ENCODE measurements around the gene SMCP. TPM values are rescaled to one million over a fixed set of nuclear protein-coding genes. Genes with fewer than 3 reads are reported as not detected.

SMCP gene
- total RNA-seq, 1 experiment from 2014 or later = not detected

- TF ChIP-seq, protein P1, sequence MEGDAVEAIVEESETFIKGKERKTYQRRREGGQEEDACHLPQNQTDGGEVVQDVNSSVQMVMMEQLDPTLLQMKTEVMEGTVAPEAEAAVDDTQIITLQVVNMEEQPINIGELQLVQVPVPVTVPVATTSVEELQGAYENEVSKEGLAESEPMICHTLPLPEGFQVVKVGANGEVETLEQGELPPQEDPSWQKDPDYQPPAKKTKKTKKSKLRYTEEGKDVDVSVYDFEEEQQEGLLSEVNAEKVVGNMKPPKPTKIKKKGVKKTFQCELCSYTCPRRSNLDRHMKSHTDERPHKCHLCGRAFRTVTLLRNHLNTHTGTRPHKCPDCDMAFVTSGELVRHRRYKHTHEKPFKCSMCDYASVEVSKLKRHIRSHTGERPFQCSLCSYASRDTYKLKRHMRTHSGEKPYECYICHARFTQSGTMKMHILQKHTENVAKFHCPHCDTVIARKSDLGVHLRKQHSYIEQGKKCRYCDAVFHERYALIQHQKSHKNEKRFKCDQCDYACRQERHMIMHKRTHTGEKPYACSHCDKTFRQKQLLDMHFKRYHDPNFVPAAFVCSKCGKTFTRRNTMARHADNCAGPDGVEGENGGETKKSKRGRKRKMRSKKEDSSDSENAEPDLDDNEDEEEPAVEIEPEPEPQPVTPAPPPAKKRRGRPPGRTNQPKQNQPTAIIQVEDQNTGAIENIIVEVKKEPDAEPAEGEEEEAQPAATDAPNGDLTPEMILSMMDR (IDR thresholded peaks at IDR 0.05) = no peak
- TF ChIP-seq REST (IDR thresholded peaks at IDR 0.05; ENCODE audit: insufficient read depth in 1 of 2, low read depth in 2 of 2, low read length in 1 of 2) (no peak), TCF7L2 (IDR thresholded peaks at IDR 0.05; ENCODE audit: low read depth, low read length) (no peak), SIN3A (IDR thresholded peaks at IDR 0.05; ENCODE audit: borderline replicate concordance, insufficient read depth, low read depth, low read length) (no peak), POLR2AphosphoS5 (IDR thresholded peaks at IDR 0.05; ENCODE audit: low read depth, low read length) (no peak)
- Histone ChIP-seq H3K9me3 (ENCODE audit: control insufficient read depth, insufficient read depth, low read depth, low read length) (no peaks in the 10 kb centered on the region), H3K27me3 (ENCODE audit: control insufficient read depth, insufficient read depth, low read length) (no peaks in the 10 kb centered on the region), H3K36me3 (ENCODE audit: control insufficient read depth, insufficient read depth, low read length) (no peaks in the 10 kb centered on the region), H3K4me1 (ENCODE audit: control insufficient read depth, insufficient read depth, low read length) (no peaks in the 10 kb centered on the region), H3K4me3 (ENCODE audit: low read depth in 2 of 2, low read length in 2 of 2) (no peak overlapping the region), H3K27ac (ENCODE audit: low read length) (no peak overlapping the region)
- in situ Hi-C loops (cut with HindIII; ENCODE audit: low pct_unique_long_range_greater_than_20kb, low sequenced_read_pairs) (no loop called here), intact Hi-C loops (cut with micrococcal nuclease; ENCODE audit: unreplicated experiment) (no loop called here)
- ATAC-seq (no peak), DNase-seq (ENCODE audit: low read depth, low spot score) (no peak)
- no TSS peak for BruUV-seq (replicated peaks)
- CTCF ChIA-PET = interaction anchor here (0.6 kb wide), 1 partner anchor 1204 kb away, joined by 3 read pairs; no protein-coding TSS in a partner anchor
- POLR2A ChIA-PET = no interaction called here
Measured at GRCh38 chr1:152928671-152929070, 50.5 kb downstream of the SMCP start.

DNA sequence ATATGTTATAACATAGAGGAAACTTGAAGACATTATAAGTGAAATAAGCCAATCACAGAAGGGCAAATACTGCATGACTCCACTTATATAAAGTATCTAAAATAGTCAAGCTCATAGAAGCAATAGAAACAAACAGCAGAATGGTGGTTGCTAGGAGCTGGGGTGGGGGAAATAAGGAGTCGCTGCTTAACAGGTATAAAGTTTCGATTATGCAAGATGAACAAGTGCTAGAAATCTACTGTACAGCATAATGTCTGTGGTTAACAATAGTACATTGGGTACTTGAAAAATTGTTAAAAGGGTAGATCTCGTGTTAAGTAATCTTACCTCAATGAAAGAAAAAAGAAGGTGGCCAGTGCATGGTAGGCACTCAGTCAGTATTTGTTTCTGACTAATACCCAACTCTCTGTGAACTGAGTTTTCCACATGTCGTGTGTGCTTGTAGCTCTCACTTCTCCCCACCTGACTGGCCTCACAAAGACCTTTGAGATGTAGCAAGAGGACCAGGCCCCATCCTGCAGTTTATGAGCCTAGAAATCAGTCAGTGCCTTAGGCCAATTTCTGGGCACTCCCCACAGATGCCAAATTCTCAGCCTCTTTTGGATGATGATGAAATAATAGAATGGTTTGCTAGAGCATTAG is 54.2 kb downstream of the SMCP start:
- no peaks in the 10 kb centered on the region for H3K4me1 ChIP-seq (ENCODE audit: control insufficient read depth, insufficient read depth, low read length)
- no peaks in the 10 kb centered on the region for H3K9me3 ChIP-seq (ENCODE audit: control insufficient read depth, insufficient read depth, low read depth, low read length)
- ATAC-seq (no peak), DNase-seq (ENCODE audit: low read depth, low spot score) (no peak)
- intact Hi-C loops (cut with micrococcal nuclease; ENCODE audit: unreplicated experiment) = no loop called here
- BruUV-seq (replicated peaks) = no TSS peak
- in situ Hi-C loops (cut with HindIII; ENCODE audit: low pct_unique_long_range_greater_than_20kb, low sequenced_read_pairs) = no loop called here
- H3K27ac ChIP-seq (ENCODE audit: low read length) = no peak overlapping the region
- ChIA-PET POLR2A (no interaction called here), CTCF (no interaction called here)
- no peak for TF ChIP-seq SIN3A (IDR thresholded peaks at IDR 0.05; ENCODE audit: borderline replicate concordance, insufficient read depth, low read depth, low read length)
- TF ChIP-seq, protein P1 (IDR thresholded peaks at IDR 0.05) = no peak
- TF ChIP-seq REST (IDR thresholded peaks at IDR 0.05; ENCODE audit: insufficient read depth in 1 of 2, low read depth in 2 of 2, low read length in 1 of 2) = no peak
- TF ChIP-seq TCF7L2 (IDR thresholded peaks at IDR 0.05; ENCODE audit: low read depth, low read length) = no peak
- TF ChIP-seq POLR2AphosphoS5 (IDR thresholded peaks at IDR 0.05; ENCODE audit: low read depth, low read length) = no peak
- no peaks in the 10 kb centered on the region for H3K27me3 ChIP-seq (ENCODE audit: control insufficient read depth, insufficient read depth, low read length)
- H3K36me3 ChIP-seq (ENCODE audit: control insufficient read depth, insufficient read depth, low read length) = no peaks in the 10 kb centered on the region
- H3K4me3 ChIP-seq (ENCODE audit: low read depth in 2 of 2, low read length in 2 of 2) = no peak overlapping the region

All from Panc1 (cell line).